HG02981 (cell line): ENCODE measurements around the gene PVALB.

Experiments used
- ATAC-seq: cut with Tn5 transposase; IDR thresholded peaks from one replicate; pipeline ENCODE4 v1.9.1; 2021; ENCODE audit warnings: mild to moderate bottlenecking, moderate library complexity; ENCODE audit not compliant: unreplicated experiment

PVALB gene

DNA sequence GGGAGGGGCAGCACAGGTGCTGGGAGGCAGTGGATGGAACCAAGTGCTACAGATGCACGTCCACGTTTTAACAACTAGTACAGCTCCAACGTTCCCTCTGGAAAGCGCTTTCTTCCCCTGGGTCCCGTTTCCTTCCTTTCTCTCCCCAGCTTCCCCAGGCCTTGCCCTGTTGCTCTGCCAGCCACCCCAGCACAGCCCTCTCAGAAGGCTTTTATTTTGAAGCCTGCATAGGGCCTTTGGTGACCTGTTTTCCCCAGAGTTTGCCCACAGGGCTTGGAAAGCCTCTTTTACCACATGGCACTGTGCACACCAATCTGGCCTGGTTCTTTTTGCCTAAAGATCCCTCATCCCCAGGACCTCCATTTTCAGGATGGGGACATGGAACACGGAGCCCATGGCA lies 30.1 kb upstream of the PVALB start:
- ATAC-seq = no peak

DNA sequence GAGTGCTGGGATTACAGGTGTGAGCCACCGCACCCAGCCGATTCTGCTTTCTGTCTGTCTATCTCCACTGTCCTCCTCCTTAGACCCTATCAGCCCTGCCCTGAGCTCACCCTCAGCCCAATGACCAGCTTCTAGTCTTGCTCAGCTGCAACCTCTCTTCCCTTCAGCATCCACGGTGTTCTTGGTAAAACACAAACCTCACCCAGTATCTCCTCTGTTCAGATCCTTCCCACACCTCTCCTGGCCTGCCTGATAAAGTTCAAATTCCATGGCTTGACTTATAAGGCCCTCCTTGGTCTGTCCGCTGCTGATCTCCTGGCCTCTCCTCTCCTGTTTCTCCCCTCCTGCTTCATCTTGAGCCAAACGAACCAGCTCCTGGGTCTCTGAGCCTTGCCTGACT lies 29.4 kb upstream of the PVALB start:
- ATAC-seq = no peak

DNA sequence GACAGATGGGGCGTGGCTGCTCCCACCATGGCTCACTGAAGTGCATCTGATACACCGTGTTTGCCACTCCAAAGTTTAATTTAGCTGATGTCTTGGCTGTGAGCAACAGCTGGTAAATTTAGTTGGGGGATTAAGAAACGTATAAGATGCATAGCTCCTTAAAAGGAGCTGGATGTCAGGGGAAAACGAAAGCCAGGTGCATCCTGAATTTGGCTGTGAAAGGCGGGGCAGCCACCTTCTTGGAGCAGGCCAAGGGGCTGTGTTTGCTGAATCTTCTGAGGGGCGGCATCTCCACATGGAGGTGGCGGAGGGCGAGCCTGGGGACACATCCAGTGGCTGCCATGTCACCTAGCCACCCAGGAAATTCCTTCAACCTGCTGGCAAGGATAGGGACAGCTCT lies 23.3 kb upstream of the PVALB start:
- ATAC-seq = no peak

DNA sequence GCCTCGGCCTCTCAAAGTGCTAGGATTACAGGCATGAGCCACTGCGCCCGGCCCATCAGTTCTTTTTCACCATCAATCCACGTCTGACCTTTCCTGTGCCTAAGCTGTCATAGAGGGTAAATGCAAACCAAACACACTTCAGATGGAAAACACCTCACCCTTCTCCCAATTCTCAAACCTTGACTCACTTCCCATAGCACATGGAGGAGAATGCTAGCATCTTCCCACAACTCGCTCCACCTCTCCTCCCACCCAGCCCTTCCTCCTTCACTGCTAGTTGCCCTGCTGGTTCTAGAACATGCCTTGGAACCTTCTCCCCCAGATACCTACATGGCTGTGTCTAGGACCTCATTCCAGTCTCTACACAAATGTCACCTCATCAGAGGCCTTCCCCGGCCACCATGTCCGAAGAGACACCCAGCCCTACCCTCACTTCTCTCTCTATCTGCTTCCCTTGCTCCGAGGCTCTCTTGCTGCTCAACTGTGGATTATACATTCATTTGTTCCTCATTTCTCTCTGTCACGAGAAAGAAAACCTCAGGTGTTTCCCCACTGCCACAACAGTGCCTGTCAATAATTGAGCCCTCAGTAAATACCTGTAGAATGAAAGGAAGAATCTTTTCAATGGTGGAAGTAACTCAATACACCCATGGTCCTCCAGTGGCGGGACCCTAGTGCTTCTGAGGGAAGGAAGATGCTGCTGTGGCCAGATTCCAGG lies 22.7 kb upstream of the PVALB start:
- ATAC-seq = no peak

DNA sequence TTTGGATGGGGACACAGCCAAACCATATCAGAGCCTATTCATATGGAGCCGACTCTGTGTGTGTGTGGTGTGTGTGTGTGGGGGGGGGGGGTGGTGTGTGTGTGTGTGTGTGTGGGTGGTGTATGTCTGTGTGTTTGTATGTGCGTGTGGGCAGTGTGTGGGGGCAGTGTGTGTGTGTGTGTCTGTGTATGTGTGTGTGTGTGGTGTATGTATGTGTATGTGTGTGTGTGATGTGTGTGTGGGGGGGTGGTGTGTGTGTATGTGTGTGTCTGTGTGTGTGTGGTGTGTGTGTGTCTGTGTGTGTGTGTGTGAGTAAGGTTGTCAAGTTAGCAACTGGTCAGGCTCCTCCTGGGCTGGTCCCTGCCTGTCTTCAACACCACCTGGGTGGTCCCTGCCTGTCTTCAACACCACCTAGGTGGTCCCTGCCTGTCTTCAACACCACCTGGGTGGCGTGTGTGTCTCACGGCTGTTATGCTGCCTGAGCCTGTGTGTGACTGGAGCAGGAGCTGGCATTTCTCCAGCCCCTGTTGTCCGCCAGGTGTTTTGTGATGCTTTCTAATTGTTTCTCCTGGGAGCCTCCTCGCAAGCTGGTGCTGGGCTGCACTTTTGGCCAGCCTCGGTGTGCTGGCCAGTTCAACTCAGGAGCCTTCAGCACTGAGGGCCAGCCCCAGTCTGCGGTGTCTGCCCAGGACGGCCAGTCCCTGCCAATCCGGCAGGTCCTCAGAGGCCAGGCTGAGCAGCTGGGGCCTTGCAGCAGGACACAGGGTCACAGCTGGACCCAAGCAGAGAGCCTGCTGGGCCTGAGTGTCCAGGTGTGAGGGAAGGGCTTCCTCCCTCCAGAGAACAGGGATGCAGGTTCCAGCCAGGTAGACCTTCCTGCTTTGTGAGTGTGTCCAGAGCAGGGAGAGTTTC lies 21.5 kb upstream of the PVALB start:
- ATAC-seq = no peak

DNA sequence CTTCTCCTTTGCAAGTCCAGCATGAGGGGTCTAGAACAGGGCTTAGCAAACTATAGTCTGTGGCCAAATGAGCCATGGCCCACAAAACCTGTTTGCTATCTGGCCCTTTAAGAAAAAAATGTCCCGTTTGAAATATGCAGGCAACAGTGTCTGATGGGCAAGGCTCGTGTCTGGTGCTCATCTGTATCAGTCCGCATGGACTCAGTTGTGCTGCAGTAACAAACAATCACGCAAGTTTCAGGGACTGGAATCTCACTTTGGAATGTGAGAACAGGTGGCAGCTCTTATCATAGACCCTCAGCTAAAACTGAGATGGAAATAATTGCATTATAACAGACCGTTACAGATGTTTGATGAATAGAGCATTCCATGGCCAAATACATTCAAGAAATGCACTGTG lies 19.1 kb upstream of the PVALB start:
- no peak for ATAC-seq

DNA sequence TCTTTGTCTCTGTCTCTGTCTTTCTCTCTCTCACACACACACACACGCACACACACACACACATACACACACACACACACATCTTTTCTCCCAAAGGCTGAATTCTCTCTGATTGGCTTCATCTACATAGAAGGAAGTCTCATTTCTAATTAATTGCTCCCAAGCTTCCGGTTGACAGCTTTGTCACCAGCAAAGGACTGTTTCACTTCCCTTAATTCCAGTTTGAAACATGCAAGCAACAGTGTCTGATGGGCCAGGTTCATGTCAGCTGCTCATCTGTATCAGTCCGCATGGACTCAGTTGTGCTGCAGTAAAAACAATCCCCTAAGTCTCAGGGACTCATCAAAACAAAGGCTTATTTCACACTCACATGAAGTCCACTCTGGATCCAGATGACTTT lies 16.2 kb upstream of the PVALB start:
- no peak for ATAC-seq

DNA sequence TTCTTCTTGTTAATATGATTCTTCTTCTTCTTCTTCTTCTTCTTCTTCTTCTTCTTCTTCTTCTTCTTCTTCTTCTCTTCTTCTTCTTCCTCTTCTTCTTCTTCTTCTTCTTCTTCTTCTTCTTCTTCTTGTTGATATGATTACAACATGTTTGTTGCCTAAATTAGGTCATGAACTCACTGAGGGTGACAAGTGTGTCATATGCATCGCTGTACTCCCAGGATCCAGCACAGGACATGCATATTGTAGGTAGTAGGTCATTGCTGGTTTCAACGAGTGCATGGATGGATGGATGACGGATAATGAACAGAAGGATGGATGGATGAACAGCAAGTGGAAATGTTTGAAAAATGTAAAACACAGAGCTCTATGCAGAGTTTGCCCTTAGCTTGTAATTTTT lies 14.9 kb upstream of the PVALB start:
- ATAC-seq = no peak

DNA sequence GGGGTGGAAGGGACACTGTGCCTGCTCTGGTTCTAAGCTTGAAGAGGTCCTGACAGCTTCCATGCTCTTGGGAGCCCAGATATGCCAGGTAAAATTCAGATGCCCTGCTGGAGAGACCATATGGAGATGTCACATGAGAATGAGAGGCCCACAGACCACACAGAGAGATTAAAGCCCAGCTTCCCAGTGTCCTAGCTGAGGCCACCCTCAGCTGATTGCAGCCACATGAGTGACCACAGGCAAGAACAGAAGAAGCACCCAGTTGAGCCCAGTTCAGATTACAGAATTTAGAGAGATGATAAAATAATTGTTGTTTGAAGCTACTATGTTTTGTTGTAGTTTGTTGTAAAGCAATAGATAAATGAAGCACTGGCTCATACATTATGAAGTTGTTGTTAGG lies 14.4 kb upstream of the PVALB start:
- ATAC-seq = no peak

DNA sequence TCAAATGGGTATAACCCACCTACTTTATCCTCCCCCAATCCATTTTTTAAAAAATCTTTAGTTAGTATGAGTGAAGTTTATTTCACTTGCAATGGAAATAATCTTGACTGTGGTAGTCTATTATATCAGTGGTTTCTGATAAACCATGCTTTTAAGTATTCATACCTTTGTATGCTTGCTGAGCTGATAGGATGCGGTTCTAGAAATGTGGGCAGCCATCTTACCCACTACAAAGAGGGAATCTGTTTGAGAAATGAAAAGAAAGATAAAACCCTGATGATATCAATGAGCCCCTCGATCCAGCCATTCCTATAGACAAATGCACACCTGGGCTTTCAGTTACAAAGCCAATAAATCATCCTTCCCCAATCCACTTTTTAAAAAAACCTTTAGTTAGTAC lies 13.8 kb upstream of the PVALB start:
- no peak for ATAC-seq

DNA sequence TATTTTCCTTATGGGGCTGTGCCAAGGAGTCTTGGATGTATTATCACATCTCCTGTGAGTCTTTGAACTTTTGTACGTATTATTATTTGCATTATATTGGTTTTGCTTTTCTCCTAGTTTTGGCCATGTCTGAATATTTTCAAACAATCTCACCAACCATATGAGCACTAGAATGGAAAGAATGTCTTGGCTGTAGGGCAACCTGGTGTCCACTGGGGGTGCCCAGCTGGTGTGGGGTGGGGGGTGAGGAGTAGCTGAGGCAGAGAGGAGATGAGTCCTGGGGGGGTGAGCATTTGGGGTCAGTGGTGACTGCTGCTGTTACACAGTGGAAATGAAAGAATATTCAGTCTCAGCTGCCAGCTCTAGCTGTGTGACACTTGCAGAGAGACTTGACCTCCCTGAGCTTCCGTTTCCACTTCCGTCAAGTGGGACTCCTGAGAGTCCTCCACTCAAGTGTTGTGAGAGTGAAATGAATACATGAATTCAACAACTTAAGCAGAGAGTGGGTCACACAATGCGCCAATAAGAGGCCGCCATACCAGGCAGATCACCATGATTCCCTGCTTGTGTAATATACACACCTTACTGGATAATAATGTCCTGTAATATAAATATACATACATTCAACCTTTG lies 12.7 kb upstream of the PVALB start:
- ATAC-seq = no peak

DNA sequence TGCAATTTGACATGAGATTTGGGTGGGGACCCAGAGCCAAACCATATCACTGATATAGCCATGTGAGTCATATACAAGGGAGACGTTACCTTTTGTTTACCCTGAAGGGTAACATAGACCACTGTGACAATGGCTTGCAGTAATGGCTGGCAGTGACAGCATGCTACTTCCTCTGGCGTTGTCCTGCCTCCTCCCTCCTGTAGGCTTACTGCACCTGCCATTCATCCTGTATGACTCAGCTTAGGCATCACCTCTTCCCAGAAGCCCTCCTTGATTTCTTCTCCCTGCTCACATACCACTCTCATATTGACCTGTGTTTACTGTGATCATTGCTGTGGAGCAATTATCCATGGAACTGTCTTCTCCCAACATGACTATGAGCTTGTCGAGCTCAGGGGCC lies 12.0 kb upstream of the PVALB start:
- ATAC-seq = no peak

DNA sequence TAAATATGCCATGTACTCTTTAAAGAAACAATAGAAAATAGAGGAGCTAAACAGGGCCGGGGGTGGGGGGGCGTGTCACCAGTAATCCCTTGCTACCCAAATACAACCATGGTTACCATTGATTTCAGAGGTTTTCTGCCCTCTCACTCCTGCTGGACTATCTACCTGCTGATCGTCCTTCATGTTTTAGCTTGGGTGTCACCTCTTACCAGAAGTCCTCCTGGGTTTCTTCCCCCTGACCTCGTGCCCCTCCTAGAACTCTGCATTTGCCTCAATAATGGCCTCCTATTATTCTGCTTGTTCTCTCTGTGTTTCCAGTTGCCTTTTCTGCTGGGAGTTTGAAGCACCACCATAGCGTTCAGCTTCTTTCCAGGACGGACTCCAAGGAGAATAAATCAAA lies 9.4 kb upstream of the PVALB start:
- no peak for ATAC-seq

DNA sequence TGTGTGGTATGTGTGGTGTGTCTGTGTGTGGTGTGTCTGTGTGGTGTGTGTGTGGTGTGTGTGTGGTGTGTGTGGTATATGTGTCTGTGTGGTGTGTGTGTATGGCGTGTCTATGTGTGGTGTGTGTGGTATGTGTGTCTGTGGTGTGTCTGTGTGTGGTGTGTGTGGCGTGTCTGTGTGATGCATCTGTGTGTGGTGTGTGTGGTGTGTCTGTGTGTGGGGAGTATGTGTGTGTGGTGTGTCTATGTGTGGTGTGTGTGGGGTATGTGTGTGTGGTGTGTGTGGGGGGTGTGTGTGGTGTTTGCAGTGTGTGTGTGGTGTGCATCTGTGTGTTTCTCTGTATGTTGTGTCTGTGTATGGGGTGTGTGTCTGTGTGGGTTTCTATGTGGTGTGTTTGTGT lies 7.8 kb upstream of the PVALB start:
- ATAC-seq = no peak

DNA sequence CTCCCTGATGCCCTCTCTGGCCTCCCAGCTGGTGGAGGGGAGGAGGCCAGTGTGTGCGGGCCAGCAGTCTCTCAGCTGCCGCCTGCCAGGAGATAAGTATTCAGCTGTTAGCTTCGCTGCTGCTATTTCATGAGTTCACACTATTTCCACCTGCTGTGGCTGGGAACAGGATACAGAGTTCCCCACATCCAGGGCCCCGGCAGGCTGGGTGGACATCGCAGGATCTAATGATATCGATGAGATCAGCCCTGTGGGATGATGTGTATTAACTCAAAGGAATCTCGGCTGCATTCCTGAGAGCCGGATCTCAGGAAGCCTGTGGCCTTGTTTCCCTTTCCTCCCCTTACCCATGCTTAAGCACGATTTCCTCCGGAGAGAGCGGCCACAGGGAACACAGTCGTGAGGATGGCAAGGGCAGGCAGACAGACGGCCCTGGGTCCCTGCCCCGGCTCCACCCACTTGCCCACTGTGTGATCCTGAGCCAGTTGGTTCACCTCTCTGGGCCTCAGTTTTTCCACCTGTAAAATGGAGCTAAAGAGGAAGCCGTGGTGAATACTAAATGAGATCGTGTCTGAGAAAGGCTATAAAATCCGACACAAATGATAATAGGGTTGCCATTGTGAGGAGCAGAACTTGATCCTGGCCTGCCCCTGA lies 6.5 kb upstream of the PVALB start:
- no peak for ATAC-seq

DNA sequence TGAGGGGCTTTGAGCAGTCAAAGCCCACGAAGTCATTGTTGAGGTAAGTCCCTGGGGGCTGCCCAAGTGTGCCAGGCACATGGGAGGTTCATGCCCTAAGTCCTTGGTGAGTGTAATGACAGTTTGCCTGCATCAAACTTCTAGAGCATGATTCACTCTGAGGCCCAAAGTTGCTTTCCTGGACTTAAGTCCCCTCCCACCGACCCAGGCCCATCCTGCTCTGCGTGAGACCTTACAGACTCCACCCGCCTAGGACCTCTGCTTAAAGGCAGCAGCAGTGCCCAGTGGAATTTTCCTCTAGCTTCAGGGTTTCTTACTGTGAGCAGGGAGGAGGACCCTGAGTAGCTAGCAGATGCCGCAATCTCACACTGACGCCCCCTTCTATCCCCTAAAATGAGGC lies 5.7 kb upstream of the PVALB start:
- ATAC-seq = no peak

DNA sequence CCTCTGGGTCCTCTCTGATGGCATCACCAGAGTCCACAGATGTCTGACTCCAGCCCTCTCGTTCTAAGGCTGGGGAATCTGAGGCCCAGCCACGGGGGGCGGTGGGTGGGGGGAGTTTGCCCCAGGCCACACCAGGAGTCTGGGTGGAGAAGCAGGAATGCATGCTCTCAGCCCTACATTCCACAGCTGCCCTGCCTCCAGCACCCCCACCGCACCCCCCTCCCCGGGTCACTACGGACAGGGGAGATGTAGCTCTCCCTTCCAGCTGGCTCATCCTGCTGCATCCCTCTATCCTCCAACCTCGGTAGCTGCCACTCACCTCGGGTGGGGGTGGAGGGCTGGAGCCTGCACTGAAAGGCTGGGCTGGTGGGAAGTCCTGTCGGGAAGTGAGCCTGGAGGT lies 2.3 kb upstream of the PVALB start:
- no peak for ATAC-seq

DNA sequence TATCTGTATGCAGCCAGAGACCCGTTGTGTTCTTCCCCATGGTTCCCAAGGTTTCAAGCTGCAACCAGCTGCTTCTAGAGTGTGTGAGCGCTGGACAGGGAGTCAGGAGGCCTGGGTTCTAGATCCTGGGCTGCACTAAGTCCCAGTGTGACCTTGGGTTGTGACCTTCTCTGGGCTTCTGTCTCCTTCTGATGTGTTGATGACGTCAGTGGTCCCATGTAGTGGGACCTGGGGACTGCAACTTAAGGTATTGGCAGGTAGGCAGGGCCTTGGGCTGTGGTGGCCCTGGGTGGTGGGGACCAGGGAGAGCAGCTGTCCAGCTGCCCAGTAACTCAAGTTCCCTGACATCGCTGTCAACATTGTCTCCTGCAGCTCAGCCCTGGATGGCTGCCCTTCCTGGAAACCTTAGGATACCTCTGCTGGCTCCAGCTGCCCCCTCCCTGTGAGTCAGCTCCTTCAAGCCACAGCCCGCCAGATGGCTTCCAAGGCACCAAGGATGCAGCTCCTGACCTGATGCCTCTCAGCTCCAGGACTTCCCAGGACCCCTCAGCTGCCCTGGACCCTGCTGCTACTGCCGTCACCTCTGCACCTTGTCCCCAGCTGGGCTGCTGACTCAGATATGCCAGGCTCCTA lies 1.3 kb upstream of the PVALB start:
- no peak for ATAC-seq

DNA sequence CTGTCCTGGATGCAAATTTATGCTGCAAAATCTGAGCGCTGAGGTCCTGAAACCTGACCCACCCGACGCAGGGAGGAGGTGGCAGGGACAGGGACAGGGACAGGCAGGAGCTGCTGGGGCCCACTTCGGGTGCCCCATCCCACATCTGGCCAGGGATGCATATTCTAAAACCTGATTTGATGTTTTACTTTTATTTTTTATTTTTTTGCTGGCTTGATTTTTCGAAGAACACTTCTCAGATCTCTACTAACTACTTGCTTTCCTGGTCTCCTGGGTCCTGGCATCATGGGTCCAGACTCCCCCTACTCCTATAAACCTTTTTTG lies 652 bp upstream of the PVALB start:
- no peak for ATAC-seq

DNA sequence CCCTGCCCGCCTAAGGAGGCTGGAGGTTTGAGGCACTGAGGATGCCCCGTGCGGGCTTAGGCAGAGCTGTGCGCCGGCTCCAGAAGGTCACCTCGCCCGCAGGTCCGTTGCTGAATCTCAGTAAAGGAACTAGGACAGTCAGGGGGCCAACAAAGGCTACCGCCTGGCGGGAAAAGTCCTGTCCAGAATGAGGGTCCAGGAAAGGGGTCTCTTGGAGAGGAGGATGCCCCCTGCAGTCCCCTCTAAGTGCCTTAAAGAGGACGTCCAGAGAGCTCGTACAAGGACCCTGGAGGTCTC lies 548 bp downstream of the PVALB start:
- ATAC-seq = no peak

DNA sequence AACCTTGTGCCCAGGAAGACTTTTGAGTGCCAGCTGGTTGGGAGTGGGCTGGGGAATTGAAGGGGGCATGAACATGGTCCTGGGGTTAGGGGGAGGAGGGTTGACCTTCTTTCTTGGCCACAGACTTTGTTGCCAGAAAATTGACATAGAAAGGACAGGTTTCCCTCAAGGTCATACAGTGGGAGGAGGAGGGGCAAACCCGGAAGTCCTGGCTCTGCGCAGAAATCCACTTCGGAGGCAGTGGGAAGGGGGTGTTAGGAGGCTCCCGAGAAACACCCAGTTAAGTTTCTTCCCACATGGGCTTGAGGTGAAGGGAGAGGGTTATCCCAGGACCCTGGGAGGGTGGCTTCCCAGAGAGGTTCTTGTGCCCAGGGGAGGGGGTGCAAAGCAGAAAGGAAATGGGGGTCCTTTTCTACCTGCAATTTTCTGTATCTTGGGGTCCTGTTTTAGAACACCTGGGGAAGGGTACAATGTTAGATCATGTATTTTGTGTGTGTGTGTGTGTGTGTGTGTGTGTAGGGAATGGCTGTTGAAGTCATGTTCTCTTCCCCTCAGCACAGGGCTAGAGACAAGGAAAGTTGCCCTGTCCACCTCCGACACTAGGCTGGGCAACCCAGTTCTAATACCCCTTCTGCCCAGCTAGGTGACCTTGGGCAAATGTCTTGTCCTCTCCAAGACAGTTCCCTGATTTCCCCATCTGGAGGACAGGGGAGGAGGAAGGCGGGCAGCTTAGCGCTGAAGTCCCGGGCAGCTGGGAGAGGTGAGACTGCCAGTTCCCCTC lies 1.1 kb downstream of the PVALB start:
- no peak for ATAC-seq
